ENCODE data around the gene CARS2.
A peak's percentile ranks its signal among the peaks of the same experiment; 100 is the strongest.

The CARS2 gene, protein sequence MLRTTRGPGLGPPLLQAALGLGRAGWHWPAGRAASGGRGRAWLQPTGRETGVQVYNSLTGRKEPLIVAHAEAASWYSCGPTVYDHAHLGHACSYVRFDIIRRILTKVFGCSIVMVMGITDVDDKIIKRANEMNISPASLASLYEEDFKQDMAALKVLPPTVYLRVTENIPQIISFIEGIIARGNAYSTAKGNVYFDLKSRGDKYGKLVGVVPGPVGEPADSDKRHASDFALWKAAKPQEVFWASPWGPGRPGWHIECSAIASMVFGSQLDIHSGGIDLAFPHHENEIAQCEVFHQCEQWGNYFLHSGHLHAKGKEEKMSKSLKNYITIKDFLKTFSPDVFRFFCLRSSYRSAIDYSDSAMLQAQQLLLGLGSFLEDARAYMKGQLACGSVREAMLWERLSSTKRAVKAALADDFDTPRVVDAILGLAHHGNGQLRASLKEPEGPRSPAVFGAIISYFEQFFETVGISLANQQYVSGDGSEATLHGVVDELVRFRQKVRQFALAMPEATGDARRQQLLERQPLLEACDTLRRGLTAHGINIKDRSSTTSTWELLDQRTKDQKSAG

GRCh38 chr13:110705826-110706569, at the start of gene CARS2:
TSS of gene CARS2 (minus strand) at chr13:110706116. CDS start at chr13:110706093, 23 bp downstream.
- Histone ChIP-seq H3K27ac (peak within 1 kb of the TSS; percentile 66 to 90), H3K4me3 (peak within 1 kb of the TSS; percentile 79)
- peak; percentile 99 for DNase-seq (ENCODE audit: low spot score)
- TF ChIP-seq, protein P1, sequence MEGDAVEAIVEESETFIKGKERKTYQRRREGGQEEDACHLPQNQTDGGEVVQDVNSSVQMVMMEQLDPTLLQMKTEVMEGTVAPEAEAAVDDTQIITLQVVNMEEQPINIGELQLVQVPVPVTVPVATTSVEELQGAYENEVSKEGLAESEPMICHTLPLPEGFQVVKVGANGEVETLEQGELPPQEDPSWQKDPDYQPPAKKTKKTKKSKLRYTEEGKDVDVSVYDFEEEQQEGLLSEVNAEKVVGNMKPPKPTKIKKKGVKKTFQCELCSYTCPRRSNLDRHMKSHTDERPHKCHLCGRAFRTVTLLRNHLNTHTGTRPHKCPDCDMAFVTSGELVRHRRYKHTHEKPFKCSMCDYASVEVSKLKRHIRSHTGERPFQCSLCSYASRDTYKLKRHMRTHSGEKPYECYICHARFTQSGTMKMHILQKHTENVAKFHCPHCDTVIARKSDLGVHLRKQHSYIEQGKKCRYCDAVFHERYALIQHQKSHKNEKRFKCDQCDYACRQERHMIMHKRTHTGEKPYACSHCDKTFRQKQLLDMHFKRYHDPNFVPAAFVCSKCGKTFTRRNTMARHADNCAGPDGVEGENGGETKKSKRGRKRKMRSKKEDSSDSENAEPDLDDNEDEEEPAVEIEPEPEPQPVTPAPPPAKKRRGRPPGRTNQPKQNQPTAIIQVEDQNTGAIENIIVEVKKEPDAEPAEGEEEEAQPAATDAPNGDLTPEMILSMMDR (IDR thresholded peaks at IDR 0.05), result no peak

GRCh38 chr13:110748271-110748670, 42.4 kb upstream of the CARS2 start:
- H3K4me3 ChIP-seq, result no peak overlapping the region
- H3K27ac ChIP-seq, result no peak overlapping the region
- TF ChIP-seq, protein P1 (IDR thresholded peaks at IDR 0.05), result no peak
- DNase-seq (ENCODE audit: low spot score), result no peak

DNA sequence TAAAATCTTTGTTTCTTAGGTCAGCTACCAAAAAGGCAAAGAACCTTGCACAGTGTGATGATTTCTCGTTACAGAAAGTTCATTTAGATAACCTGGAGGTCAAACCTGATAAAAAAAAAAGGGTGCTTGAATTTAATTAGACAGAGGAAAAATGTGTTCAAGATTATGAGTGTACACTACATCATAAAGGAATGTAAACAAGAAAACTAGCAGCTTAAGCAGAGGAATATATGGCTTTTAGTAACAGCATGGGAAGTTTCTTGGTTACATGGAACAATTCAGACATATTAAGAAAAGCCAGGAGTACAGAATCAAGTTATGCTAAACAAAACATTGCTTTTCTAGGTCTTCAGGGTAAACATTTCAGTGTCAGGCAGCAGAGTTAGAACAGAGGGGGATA, 40.5 kb upstream of the CARS2 start:
- TF ChIP-seq, protein P1 (IDR thresholded peaks at IDR 0.05), result no peak
- Histone ChIP-seq H3K27ac (no peak overlapping the region), H3K4me3 (no peak overlapping the region)
- no peak for DNase-seq (ENCODE audit: low spot score)

GRCh38 chr13:110743687-110744086, 37.8 kb upstream of the CARS2 start:
- no peak for DNase-seq (ENCODE audit: low spot score)
- Histone ChIP-seq H3K4me3 (no peak overlapping the region), H3K27ac (no peak overlapping the region)
- TF ChIP-seq, protein P1 (IDR thresholded peaks at IDR 0.05), result no peak

DNA sequence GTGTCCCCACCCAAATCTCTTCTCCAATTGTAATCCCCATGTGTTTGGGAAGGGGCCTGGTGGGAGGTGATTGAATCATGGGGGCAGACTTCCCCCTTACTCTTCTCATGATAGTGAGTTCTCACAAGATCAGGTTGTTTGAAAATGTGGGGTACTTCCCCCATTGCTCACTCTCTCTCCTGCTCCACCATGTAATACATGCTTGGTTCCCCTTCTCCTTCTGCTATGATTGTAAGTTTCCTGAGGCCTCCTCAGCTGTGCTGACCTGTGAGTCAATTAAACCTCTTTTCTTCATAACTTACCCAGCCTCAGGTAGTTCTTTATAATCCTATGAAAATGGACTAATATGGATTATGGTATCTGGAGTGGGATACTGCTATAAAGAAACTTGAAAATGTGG, 31.6 kb upstream of the CARS2 start:
- Histone ChIP-seq H3K4me3 (no peak overlapping the region), H3K27ac (no peak overlapping the region)
- TF ChIP-seq, protein P1 (IDR thresholded peaks at IDR 0.05), result no peak
- DNase-seq (ENCODE audit: low spot score), result no peak

DNA sequence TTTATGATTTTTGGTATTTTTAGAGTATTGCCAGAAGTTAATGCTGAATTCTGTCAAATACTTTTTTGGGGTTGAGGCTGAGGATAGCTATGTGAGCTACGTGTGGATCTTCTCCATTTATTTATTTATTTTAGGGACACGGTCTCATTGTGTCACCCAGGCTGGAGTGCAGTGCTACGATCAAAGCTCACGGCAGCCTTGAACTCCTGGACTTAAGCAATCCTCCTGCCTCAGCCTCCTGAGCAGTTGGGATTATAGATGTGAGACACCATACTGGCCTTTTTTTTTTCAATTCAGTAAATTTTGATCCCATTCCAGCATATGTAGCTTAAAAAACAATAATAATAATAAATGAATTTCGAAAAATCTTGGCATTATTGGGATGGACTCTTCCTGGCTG, 28.6 kb upstream of the CARS2 start:
- DNase-seq (ENCODE audit: low spot score), result no peak
- TF ChIP-seq, protein P1 (IDR thresholded peaks at IDR 0.05), result no peak
- no peak overlapping the region for H3K27ac ChIP-seq
- no peak overlapping the region for H3K4me3 ChIP-seq

All from coronary artery (tissue), 2 donors.